ENCODE results near the gene RASAL1.

Gene RASAL1

DNA sequence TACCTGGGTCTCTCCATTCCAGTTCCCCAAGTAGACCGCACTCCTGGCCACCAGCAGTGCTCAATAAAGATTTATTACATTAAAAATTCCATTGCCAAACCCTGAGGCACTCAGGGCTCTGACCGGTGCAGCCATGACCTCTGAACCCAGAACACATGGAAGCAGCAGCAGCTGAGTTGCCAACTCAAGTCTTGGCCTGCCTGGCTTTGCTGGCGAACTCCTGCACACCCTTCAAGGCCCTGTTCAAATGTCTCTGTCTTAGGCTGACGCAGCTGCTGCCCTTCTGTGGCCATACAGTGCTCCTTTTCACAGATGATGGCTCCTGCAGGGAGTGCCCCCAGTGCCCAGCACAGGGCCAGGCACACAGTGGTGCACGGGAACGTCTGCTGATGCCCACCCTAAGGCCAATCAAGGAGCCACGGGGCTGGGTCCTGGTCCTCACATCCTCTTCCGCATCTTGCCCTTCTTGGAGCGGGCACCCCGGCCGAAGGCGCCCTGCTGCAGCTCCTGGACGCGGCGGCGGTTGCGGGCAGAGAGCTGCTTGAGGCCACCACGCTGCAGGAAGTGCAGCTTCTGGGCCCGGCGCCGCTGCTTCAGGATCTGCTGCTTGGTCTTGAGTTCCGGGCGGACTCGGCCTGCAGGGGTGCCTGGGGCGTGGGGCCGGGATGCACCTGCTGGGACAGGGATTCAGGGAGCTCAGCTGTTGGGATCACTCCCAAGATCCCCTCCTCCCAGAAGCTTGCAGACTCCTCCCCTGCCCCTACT is 23.1 kb upstream of the RASAL1 start:
- TF ChIP-seq, protein P1, sequence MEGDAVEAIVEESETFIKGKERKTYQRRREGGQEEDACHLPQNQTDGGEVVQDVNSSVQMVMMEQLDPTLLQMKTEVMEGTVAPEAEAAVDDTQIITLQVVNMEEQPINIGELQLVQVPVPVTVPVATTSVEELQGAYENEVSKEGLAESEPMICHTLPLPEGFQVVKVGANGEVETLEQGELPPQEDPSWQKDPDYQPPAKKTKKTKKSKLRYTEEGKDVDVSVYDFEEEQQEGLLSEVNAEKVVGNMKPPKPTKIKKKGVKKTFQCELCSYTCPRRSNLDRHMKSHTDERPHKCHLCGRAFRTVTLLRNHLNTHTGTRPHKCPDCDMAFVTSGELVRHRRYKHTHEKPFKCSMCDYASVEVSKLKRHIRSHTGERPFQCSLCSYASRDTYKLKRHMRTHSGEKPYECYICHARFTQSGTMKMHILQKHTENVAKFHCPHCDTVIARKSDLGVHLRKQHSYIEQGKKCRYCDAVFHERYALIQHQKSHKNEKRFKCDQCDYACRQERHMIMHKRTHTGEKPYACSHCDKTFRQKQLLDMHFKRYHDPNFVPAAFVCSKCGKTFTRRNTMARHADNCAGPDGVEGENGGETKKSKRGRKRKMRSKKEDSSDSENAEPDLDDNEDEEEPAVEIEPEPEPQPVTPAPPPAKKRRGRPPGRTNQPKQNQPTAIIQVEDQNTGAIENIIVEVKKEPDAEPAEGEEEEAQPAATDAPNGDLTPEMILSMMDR (IDR thresholded peaks at IDR 0.05; ENCODE audit: low read depth, low read length): no peak
- TF ChIP-seq, protein P2, sequence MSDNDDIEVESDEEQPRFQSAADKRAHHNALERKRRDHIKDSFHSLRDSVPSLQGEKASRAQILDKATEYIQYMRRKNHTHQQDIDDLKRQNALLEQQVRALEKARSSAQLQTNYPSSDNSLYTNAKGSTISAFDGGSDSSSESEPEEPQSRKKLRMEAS (IDR thresholded peaks at IDR 0.05; ENCODE audit: low read depth, low read length): no peak
- TF ChIP-seq POLR2A (IDR thresholded peaks at IDR 0.05; ENCODE audit: extremely low read depth, insufficient read length) (no peak), MYC (IDR thresholded peaks at IDR 0.05; ENCODE audit: low read depth, low read length) (no peak)
- no peak overlapping the region for H3K4me3 ChIP-seq (ENCODE audit: low read depth, low read length)
- DNase-seq (ENCODE audit: low read depth): no peak

DNA sequence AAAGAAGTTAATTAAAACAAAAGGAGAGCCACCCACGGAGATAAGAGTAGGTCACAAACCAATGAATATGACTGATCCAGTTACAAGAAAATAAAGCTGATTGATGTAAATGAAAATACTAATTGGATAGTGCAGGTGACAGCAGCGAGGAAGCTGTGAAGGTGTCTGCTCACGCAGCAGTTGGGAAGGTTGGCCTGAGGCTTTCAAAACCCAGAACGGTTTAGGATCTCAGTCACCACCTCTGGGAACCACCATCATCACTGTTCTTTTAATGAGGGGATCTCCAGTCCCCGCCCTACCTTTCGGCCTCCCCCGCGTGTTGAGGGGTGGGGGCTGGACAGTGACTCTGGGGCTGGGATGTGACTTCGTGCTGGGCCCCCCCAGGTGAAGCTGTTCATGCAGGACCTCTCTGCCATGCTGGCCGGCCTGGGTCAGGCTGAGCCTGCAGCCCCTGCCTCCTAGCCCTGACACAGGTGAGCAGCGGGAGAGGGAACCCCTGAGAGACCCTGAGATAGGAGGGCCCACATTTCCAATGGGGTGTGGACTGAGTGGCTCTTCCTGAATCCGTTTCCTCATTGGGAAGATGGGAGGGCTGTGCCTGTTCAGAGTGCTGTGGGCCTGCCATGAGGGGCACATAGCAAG is 21.8 kb upstream of the RASAL1 start:
- no peak for DNase-seq (ENCODE audit: low read depth)
- TF ChIP-seq POLR2A (IDR thresholded peaks at IDR 0.05; ENCODE audit: extremely low read depth, insufficient read length): no peak
- TF ChIP-seq MYC (IDR thresholded peaks at IDR 0.05; ENCODE audit: low read depth, low read length): no peak
- TF ChIP-seq, protein P1 (IDR thresholded peaks at IDR 0.05; ENCODE audit: low read depth, low read length): no peak
- TF ChIP-seq, protein P2 (IDR thresholded peaks at IDR 0.05; ENCODE audit: low read depth, low read length): no peak

DNA sequence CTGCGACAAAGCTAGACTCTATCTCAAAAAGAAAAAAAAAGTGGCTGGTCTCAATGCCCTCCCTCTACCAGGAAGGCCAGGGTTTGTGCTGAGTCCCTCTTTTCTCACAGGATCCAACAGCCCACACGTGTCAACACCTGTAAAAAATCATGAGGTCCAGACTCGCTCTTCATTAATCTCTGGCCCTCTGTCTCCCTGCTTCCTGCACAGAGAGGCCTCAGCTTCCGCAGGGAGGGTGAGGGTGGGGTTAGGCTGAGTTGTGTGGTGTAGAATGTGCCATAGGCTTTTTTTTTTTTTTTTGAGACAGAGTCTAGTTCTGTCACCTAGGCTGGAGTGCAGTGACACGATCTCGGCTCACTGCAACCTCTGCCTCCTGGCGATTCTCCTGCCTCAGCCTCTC is 20.1 kb upstream of the RASAL1 start:
- TF ChIP-seq POLR2A (IDR thresholded peaks at IDR 0.05; ENCODE audit: extremely low read depth, insufficient read length) (no peak), MYC (IDR thresholded peaks at IDR 0.05; ENCODE audit: low read depth, low read length) (no peak)
- TF ChIP-seq, protein P2 (IDR thresholded peaks at IDR 0.05; ENCODE audit: low read depth, low read length): no peak
- TF ChIP-seq, protein P1 (IDR thresholded peaks at IDR 0.05; ENCODE audit: low read depth, low read length): no peak
- no peak overlapping the region for H3K4me3 ChIP-seq (ENCODE audit: low read depth, low read length)
- DNase-seq (ENCODE audit: low read depth): no peak

More for the DNA sequence above, 21.8 kb upstream of the RASAL1 start:
- no peak overlapping the region for H3K4me3 ChIP-seq (ENCODE audit: low read depth, low read length)

DNA sequence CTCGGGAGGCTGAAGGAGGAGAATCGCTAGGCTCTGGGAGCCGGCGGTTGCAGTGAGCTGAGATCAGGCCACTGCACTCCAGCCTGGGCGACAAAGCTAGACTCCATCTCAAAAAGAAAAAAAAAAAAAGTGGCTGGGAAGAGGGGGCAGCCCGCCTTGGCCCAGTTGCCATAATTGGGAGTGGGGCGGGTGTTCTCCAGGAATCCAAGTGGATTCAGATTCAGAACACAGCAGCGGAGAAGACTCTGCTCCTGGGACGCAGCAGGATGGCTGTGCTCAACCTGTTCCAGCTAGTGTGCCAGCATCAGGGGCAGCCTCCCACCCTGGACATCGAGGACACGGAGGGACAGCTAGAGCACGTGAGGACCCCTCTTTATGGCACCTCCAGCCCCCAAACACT is 19.5 kb upstream of the RASAL1 start:
- no peak for TF ChIP-seq POLR2A (IDR thresholded peaks at IDR 0.05; ENCODE audit: extremely low read depth, insufficient read length)
- TF ChIP-seq MYC (IDR thresholded peaks at IDR 0.05; ENCODE audit: low read depth, low read length): no peak
- TF ChIP-seq, protein P2 (IDR thresholded peaks at IDR 0.05; ENCODE audit: low read depth, low read length): no peak
- TF ChIP-seq, protein P1 (IDR thresholded peaks at IDR 0.05; ENCODE audit: low read depth, low read length): no peak
- DNase-seq (ENCODE audit: low read depth): no peak
- no peak overlapping the region for H3K4me3 ChIP-seq (ENCODE audit: low read depth, low read length)

DNA sequence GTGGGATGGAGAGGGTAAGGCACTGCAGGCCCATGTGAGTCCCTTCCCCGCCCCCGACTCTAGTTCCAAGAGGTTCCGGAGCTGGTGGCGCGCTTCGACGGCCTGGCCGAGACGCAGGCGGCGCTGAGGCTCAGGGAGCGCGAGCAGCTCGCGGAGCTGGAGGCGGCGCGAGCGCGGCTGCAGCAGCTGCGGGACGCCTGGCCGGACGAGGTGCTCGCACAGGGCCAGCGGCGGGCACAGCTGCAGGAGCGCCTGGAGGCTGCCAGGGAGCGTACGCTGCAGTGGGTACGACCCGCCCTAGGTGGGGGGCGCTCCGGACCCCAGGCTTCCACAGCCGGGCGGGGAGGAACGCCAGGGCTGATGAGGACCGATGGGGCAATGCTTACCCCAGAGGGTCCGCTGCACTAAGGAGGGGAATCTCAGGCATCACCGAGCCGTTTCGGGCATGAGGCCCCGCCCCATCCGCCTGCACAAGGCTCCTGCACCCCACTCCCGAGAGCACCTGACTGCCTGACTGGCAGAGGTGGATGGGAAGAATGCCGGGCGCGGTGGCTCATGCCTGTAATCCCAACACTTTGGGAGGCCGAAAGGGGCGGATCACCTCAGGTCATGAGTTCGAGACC is 18.9 kb upstream of the RASAL1 start:
- TF ChIP-seq, protein P2 (IDR thresholded peaks at IDR 0.05; ENCODE audit: low read depth, low read length): no peak
- TF ChIP-seq MYC (IDR thresholded peaks at IDR 0.05; ENCODE audit: low read depth, low read length) (no peak), POLR2A (IDR thresholded peaks at IDR 0.05; ENCODE audit: extremely low read depth, insufficient read length) (no peak)
- TF ChIP-seq, protein P1 (IDR thresholded peaks at IDR 0.05; ENCODE audit: low read depth, low read length): no peak
- no peak for DNase-seq (ENCODE audit: low read depth)
- no peak overlapping the region for H3K4me3 ChIP-seq (ENCODE audit: low read depth, low read length)
